ENCODE measurements around the gene ALDOC.
A peak's percentile ranks its signal among the peaks of the same experiment; 100 is the strongest.

The ALDOC gene

DNA sequence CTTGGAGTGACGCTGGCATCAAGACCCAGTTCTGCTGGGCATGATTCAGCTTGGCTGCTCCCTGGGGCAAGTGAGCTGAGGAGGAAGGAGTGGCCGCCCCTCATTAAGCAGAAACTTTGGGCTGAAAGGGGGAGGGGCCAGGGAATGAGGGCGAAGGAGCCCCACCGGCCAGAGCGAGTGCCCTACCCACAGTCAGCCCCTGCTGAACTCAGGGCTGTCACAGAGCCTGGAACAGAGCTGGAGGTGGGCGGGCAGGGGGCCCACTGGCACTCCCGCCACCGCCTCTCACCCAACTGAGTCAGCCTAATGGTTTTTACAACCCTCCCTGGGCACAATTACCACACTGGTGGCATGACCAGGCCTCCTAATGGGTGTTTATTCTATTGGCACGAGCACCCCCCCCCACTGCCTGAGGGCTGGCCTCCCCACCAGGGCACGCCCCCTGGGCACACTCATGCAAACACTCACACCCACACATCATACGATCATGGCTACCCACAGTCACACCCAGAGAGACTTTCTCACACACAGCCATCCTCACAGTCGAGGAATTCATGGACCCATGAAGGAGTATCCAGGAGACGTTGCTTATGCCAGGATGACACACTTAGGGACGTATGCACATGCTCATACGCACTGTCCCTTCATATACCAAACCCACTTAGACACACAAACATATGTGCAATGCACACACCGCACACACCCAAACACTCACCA lies 43.4 kb downstream of the ALDOC start:
- Mint-ChIP-seq H3K4me3 (no peak overlapping the region), H3K4me1 (no peaks in the 10 kb centered on the region), H3K27me3 (no peaks in the 10 kb centered on the region), H3K27ac (peak overlapping the region in 1 of 2 donors; percentile 16), H3K9me3 (no peaks in the 10 kb centered on the region)
- DNase-seq (no peak), ATAC-seq (no peak)

GRCh38 chr17:28532050-28532960 lies 44.4 kb downstream of the ALDOC start:
- no peaks in the 10 kb centered on the region for H3K9me3 Mint-ChIP-seq
- no peaks in the 10 kb centered on the region for H3K27me3 Mint-ChIP-seq
- H3K27ac Mint-ChIP-seq: no peak overlapping the region
- DNase-seq (no peak), ATAC-seq (no peak)
- H3K4me3 Mint-ChIP-seq: no peak overlapping the region
- no peaks in the 10 kb centered on the region for H3K4me1 Mint-ChIP-seq

DNA sequence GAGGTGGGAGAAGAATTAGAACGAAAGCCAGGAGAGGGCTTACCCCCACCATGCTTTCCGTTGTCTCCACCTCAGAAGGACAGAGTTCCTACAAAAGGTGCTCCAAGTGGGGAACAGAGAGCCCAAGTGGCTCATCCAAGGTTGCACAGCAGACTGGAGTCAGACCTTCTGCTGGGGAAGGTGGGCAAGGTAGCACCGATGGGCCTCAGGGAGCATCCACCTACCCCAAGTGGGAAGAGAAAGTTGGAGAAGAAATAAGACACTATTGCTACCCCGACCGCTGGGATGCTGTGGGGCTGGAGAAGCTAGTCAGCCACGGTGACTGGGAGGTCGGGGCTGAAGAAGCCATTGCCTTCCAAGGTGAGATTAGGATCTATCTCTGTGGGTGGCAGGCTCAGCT lies 45.8 kb downstream of the ALDOC start:
- H3K27ac Mint-ChIP-seq: no peak overlapping the region
- ATAC-seq (no peak), DNase-seq (no peak)
- no peaks in the 10 kb centered on the region for H3K27me3 Mint-ChIP-seq
- H3K4me3 Mint-ChIP-seq: no peak overlapping the region
- no peaks in the 10 kb centered on the region for H3K4me1 Mint-ChIP-seq
- no peaks in the 10 kb centered on the region for H3K9me3 Mint-ChIP-seq

GRCh38 chr17:28530250-28530649 lies 46.4 kb downstream of the ALDOC start:
- Mint-ChIP-seq H3K4me3 (no peak overlapping the region), H3K27me3 (no peaks in the 10 kb centered on the region), H3K27ac (no peak overlapping the region), H3K9me3 (no peaks in the 10 kb centered on the region), H3K4me1 (no peaks in the 10 kb centered on the region)
- ATAC-seq (no peak), DNase-seq (no peak)

- Mint-ChIP-seq H3K9me3 (no peaks in the 10 kb centered on the region), H3K4me1 (no peaks in the 10 kb centered on the region), H3K4me3 (no peak overlapping the region), H3K27me3 (no peaks in the 10 kb centered on the region), H3K27ac (no peak overlapping the region)
- no peak for DNase-seq
- no peak for ATAC-seq
These were observed 47.7 kb downstream of the ALDOC start for GRCh38 chr17:28529013-28529400.

GRCh38 chr17:28528327-28529012 lies 48.2 kb downstream of the ALDOC start:
- Mint-ChIP-seq H3K4me1 (no peaks in the 10 kb centered on the region), H3K27ac (peak overlapping the region in 1 of 2 donors; percentile 56)
- no peak for ATAC-seq

DNA sequence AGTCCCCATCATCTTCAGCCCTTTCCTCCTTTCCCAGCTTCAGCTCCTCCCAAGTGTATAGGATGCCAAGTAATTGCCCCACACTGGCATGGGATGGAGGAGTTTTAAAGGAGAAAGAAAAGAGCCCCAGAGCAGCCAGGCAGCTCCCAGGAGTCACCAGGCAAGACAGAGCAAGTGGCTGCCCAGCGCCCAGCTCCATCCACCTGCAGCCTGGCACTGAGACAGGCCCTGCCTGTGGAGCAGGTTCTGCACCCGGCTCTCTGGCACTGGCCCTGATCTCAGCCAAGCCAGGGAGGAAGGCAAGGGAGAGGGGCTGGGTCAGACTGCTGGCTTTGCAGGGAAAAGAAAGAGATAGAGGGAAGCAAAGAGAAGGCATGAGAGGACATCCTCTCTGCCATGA lies 48.8 kb downstream of the ALDOC start:
- Mint-ChIP-seq H3K4me1 (no peaks in the 10 kb centered on the region), H3K9me3 (no peaks in the 10 kb centered on the region), H3K4me3 (no peak overlapping the region), H3K27ac (no peak overlapping the region), H3K27me3 (no peaks in the 10 kb centered on the region)
- DNase-seq (no peak), ATAC-seq (no peak)

More at GRCh38 chr17:28528327-28529012, 48.2 kb downstream of the ALDOC start:
- H3K9me3 Mint-ChIP-seq: no peaks in the 10 kb centered on the region
- no peak overlapping the region for H3K4me3 Mint-ChIP-seq
- no peak for DNase-seq
- no peaks in the 10 kb centered on the region for H3K27me3 Mint-ChIP-seq

DNA sequence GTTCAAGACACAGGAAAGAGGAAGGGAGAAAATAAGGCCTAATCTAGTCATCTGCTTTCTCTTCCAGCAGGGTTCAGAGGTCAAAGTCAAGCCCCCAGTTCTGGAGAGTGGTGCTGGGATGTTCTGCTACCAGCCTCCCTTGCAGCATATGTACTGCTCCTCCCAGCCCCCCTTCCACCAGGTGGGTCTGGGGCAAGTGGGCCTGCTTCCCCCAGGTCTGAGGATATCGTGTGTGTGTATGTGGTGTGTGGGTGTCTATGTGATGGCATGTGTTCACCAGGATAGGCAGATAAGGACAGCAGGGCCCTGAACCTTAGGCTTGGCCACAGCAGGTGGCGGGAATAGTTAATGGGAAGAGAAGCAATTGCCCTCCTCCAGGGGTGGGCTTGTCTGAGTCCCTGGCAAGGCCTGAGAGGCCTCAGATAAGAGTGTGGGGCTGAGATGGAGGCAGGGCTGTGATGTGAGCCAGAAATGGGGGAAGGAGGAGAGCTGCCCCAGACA lies 49.5 kb downstream of the ALDOC start:
- H3K4me1 Mint-ChIP-seq: no peaks in the 10 kb centered on the region
- H3K27me3 Mint-ChIP-seq: no peaks in the 10 kb centered on the region
- no peak for ATAC-seq
- DNase-seq: no peak
- H3K27ac Mint-ChIP-seq: peak overlapping the region in 1 of 2 donors; percentile 35
- H3K9me3 Mint-ChIP-seq: no peaks in the 10 kb centered on the region
- H3K4me3 Mint-ChIP-seq: no peak overlapping the region

DNA sequence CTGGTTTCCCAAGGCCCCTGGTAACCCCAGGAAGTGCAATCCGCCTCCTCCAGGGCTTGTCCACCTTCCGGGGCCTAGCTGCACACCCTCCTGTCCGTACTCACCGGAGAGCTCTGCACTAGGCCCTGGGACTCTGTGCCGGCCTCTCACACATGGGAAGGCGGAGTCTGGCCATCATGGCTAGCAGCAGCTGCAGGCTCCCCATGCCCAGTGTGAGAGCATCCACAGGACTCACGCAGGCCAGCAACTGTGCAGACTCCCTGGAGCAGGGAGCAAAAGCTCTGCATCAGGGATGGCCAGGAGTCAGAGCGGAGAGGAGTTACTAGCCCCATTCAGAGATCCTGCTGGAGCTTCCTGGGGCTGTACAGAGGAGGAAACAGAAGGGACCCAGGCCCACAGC lies 50.3 kb downstream of the ALDOC start:
- Mint-ChIP-seq H3K4me3 (no peak overlapping the region), H3K27me3 (no peaks in the 10 kb centered on the region), H3K4me1 (no peaks in the 10 kb centered on the region), H3K9me3 (no peaks in the 10 kb centered on the region), H3K27ac (no peak overlapping the region)
- DNase-seq: no peak
- ATAC-seq: no peak

DNA sequence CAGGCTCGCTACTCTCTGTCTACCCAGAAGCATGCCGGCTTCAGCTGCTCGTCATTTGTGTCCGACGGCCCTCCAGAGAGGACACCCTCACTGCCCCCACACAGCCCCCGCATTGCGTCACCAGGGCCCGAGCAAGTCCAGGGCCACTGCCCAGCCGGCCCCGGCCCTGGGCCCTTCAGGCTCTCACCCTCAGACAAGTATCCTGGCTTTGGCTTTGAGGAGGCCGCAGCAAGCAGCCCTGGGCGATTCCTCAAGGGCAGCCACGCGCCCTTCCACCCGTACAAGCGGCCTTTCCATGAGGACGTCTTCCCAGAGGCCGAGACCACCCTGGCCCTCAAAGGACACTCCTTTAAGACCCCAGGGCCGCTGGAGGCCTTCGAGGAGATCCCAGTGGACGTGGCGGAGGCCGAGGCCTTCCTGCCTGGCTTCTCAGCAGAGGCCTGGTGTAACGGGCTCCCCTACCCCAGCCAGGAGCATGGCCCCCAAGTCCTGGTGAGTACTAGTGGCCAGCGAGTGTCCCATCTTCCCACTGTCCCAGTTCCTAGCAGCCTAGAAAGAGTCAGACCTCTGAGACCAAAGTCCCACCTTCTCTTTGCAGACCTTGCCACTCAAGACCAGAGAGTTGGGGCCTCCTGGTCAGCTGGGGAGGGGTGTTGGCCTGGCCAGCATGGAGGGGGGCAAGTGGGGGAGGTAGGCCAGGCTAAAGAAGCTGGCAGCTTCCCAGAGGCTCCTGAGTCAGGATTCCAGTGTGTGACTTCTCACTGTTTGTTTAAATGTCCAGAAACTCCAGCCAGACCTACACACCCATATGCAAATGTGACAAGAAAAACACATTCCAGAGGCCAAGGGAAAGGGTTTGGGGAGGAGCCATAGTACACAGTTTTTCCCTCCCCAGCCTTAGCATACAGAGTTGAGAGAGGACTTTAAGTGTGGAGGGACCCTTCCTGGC lies 51.9 kb downstream of the ALDOC start:
- Mint-ChIP-seq H3K4me1 (no peaks in the 10 kb centered on the region), H3K9me3 (no peaks in the 10 kb centered on the region), H3K27me3 (no peaks in the 10 kb centered on the region), H3K27ac (peak overlapping the region in 1 of 2 donors; percentile 38), H3K4me3 (no peak overlapping the region)
- no peak for ATAC-seq
- DNase-seq: no peak

DNA sequence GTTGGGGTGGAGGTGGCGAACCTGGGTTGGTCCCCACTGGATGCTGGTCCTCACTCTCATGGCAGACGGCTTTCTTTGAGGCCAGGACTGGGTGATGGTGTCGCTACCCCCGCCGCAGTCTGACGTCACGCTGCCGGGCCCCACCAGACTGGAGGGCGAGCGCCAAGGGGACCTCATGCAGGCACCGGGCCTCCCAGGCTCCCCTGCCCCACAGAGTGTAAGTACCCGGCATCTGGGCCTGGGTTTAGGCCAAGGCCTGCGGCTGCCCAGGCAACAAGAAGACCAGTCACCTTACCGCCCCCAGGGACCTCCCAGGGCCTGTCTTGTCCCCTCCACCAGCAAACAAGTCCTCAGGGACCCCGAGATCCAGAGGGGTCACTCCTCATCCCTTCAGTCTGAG lies 52.8 kb downstream of the ALDOC start:
- H3K4me3 Mint-ChIP-seq: no peak overlapping the region
- DNase-seq: no peak
- H3K27me3 Mint-ChIP-seq: peaks cover 5% of the 10 kb centered on the region
- ATAC-seq: peak; percentile 24
- H3K9me3 Mint-ChIP-seq: no peaks in the 10 kb centered on the region
- H3K27ac Mint-ChIP-seq: peak overlapping the region in 1 of 2 donors; percentile 22
- no peaks in the 10 kb centered on the region for H3K4me1 Mint-ChIP-seq

DNA sequence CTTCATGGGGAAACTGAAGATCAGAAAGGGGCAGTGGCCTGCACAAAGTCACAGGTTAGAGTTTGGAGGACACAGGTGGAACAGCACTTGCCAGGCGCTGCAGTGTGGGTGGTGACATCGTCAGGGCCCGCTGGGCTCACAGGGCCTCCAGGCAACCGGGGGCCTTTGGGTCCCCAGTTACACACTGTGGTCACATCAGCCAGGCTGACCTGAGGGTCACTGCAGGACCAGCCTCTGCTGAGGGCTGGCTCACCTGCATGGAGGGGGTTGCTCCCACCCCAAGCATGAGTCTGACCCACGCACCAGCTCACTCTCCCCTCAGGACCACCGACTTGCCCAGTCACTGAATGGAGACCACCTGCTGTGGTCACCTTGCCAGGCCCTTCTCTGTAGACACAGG lies 53.5 kb downstream of the ALDOC start:
- ATAC-seq (no peak), DNase-seq (no peak)
- Mint-ChIP-seq H3K4me1 (no peaks in the 10 kb centered on the region), H3K27ac (no peak overlapping the region), H3K27me3 (peaks cover 12% of the 10 kb centered on the region), H3K4me3 (no peak overlapping the region), H3K9me3 (no peaks in the 10 kb centered on the region)

Data from stimulated activated naive CD8-positive, alpha-beta T cell treated with anti-CD3 and anti-CD28 coated beads, Interleukin-15, amount 100 ng/mL, for 72 hours (primary cell).